HG03060 (cell line): ENCODE data around the gene NBPF10.
"Not testable (repeated sequence)": the region's sequence is repeated elsewhere in the genome, so short reads cannot be mapped to it uniquely, and the experiment has no call there.

ENCODE experiments used
- ATAC-seq: cut with Tn5 transposase; IDR thresholded peaks from one replicate; pipeline ENCODE4 v1.9.1; 2021; ENCODE audit warnings: low read depth, moderate number of reproducible peaks; ENCODE audit not compliant: unreplicated experiment

NBPF10 gene, protein sequence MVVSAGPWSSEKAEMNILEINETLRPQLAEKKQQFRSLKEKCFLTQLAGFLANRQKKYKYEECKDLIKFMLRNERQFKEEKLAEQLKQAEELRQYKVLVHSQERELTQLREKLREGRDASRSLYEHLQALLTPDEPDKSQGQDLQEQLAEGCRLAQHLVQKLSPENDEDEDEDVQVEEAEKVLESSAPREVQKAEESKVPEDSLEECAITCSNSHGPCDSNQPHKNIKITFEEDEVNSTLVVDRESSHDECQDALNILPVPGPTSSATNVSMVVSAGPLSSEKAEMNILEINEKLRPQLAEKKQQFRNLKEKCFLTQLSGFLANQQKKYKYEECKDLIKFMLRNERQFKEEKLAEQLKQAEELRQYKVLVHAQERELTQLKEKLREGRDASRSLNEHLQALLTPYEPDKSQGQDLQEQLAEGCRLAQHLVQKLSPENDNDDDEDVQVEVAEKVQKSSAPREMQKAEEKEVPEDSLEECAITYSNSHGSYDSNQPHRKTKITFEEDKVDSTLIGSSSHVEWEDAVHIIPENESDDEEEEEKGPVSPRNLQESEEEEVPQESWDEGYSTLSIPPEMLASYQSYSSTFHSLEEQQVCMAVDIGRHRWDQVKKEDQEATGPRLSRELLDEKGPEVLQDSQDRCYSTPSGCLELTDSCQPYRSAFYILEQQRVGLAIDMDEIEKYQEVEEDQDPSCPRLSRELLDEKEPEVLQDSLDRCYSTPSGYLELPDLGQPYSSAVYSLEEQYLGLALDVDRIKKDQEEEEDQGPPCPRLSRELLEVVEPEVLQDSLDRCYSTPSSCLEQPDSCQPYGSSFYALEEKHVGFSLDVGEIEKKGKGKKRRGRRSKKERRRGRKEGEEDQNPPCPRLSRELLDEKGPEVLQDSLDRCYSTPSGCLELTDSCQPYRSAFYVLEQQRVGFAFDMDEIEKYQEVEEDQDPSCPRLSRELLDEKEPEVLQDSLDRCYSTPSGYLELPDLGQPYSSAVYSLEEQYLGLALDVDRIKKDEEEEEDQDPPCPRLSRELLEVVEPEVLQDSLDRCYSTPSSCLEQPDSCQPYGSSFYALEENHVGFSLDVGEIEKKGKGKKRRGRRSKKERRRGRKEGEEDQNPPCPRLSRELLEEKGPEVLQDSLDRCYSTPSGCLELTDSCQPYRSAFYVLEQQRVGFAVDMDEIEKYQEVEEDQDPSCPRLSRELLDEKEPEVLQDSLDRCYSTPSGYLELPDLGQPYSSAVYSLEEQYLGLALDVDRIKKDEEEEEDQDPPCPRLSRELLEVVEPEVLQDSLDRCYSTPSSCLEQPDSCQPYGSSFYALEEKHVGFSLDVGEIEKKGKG (N-terminal part only)

DNA sequence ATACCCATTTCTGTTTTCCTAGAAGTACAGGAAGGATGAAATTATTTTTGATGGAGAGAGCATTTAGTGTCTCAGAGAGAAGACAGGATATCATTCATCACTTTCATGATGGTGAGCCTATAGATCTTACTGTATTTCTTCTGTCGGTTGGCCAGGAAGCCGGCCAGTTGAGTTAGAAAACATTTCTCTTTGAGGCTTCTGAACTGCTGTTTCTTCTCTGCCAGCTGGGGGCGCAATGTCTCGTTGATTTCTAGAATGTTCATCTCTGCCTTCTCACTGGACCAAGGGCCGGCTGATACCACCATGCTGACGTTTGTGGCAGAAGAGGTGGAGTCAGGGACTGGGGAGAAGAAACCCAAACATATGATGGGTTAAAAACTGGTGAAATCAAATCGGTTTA is at the start of gene NBPF10:
TSS of gene NBPF10 (minus strand) at position 340 of the 400 bp plus-strand sequence. CDS start at position 305, 35 bp downstream.
- not testable (repeated sequence) for ATAC-seq

DNA sequence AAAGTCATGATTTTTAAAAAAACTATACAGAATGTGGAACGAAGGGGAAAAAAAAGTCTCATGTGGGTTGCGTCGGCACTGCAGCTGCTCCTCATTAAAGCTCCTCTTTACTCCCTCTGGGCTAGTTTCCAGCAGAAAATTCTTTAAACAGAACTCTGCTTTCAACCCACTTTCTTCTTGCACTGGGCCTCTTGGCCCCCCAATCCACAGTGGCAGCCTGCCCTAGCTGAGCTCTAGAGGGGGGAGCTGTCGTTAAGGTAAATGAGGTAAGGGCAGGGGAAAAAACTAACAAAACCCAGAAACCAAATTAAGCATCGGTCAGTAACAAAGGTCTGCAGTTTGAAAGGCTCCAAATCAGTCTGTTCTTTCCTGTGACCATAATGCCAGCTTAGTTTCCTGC is 29.9 kb upstream of the NBPF10 start:
- ATAC-seq, result not testable (repeated sequence)

DNA sequence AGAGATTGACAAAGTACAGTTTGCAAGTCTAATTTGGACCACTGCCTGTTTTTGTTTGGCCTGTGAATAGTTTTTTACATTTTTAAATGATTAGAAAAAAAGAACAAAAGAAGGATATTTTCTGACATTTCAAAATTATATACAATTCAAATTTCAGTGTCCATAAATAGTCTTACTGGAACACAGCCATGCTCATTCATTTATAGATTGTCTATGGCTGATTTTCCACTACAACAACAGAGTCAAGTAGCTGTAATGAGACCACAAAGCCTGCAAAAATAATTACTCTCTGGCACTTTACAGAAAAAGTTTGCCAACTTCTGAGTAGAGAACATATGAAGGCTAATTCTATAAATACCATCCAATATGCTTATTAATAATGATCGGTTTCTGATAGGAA is 23.1 kb upstream of the NBPF10 start:
- ATAC-seq, result not testable (repeated sequence)

DNA sequence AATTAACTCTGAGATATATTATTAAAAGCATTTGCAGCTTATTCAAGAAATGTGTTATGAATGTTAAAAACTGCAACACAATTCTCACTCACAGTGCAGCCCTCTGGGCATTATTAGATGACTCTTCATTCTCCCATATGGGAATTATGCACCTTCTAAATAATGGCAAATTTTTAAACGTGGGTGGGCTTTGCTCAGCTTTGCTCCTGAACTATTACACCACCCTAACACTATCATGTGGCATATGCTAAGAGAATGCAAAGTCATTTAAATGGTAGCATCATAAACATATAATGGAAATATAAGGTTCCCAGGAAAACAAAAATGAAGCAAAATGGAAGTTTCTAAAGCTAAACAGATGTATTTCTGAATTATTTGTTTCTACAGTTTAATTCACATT is 22.7 kb upstream of the NBPF10 start:
- not testable (repeated sequence) for ATAC-seq
